ENCODE results near the gene MED4. TPM values are rescaled to one million over a fixed set of nuclear protein-coding genes. Genes with fewer than 3 reads are reported as not detected.

Gene MED4
- total RNA-seq, 4 donors from 2014 or later = 31.4 to 39.7 (median 37.2) TPM

DNA sequence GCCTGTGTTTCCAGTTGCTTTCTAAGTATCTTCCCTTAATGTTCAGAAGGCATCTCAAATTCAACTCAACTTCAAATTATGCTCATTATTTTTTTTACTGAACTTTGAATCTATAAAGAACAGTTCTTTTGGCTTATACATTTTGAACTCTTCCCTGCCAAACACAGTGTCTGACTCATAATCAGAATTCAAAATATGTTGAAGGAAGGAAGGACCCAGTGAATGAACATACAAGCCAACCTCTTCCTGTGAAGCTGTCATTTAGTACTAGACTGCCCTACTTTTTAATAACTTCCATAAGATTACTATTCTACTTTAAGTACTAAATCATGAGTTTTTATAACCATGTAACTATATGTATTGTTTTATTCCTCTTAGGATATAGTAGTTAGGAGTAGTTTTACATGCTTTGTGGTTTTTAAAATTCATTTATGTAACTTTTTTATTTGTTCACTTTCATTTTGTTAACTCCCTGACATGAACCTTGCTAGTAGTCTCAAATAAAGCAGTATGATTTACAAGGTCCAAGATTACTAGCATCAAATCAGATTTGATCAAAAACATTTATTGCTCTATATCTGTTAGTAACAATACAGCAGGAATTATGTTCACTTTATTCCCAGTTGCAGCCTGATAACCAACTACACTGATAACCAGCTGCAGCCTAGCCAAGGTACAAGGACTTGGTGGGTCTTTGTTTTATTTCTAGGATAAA, 51.0 kb downstream of the MED4 start:
- H3K27ac ChIP-seq = peak overlapping the region; percentile 55 to 73 (median 64)
- DNase-seq = no peak
- H3K4me1 ChIP-seq = peaks cover 0 to 53% (median 19%) of the 10 kb centered on the region in 4 donors
- no peaks in the 10 kb centered on the region for H3K9me3 ChIP-seq
- peaks cover 0 to 10% (median 0%) of the 10 kb centered on the region in 4 donors for H3K36me3 ChIP-seq
- TF ChIP-seq POLR2AphosphoS5 (IDR thresholded peaks at IDR 0.05) (no peak), POLR2A (IDR thresholded peaks at IDR 0.05) (no peak), EP300 (IDR thresholded peaks at IDR 0.05; ENCODE audit: low read depth) (no peak)
- TF ChIP-seq, protein P1, sequence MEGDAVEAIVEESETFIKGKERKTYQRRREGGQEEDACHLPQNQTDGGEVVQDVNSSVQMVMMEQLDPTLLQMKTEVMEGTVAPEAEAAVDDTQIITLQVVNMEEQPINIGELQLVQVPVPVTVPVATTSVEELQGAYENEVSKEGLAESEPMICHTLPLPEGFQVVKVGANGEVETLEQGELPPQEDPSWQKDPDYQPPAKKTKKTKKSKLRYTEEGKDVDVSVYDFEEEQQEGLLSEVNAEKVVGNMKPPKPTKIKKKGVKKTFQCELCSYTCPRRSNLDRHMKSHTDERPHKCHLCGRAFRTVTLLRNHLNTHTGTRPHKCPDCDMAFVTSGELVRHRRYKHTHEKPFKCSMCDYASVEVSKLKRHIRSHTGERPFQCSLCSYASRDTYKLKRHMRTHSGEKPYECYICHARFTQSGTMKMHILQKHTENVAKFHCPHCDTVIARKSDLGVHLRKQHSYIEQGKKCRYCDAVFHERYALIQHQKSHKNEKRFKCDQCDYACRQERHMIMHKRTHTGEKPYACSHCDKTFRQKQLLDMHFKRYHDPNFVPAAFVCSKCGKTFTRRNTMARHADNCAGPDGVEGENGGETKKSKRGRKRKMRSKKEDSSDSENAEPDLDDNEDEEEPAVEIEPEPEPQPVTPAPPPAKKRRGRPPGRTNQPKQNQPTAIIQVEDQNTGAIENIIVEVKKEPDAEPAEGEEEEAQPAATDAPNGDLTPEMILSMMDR (IDR thresholded peaks at IDR 0.05) = no peak
- H3K27me3 ChIP-seq = no peaks in the 10 kb centered on the region
- in situ Hi-C loops (cut with MboI; ENCODE audit: low pct_ligation_motif_present in 1 of 4, low pct_unique_long_range_greater_than_20kb in 1 of 4, low sequenced_read_pairs in 3 of 4) = no loop called here
- intact Hi-C loops (cut with DNase I; ENCODE audit: low total_unique reads) = no loop called here
- no peak overlapping the region for H3K4me3 ChIP-seq

DNA sequence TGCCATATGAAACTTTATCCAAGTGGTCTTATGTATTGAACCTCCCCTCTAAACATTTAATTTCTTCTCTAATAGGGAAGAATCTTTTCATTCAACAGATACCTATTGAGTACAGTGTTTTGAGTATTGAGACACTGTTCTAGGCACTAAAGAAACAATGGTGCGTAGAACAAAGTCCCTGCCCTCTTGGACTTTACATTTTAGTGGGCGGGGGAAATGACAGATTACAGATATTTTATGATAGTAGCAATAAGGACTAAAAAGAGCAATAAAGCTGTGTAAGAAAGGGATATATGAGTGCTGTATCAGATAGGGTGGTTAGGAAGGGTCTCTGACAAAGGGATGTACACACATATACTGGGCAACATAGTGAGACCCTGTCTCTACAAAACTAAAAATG, 52.0 kb downstream of the MED4 start:
- Histone ChIP-seq H3K9me3 (no peaks in the 10 kb centered on the region), H3K4me3 (no peak overlapping the region), H3K4me1 (peaks cover 0 to 62% (median 26%) of the 10 kb centered on the region in 4 donors), H3K27ac (peak overlapping the region; percentile 56 to 73 (median 68)), H3K27me3 (no peaks in the 10 kb centered on the region), H3K36me3 (peaks cover 0 to 4% (median 0%) of the 10 kb centered on the region in 4 donors)
- DNase-seq = peak; percentile 22
- intact Hi-C loops (cut with DNase I; ENCODE audit: low total_unique reads) = no loop called here
- in situ Hi-C loops (cut with MboI; ENCODE audit: low pct_ligation_motif_present in 1 of 4, low pct_unique_long_range_greater_than_20kb in 1 of 4, low sequenced_read_pairs in 3 of 4) = no loop called here
- TF ChIP-seq EP300 (IDR thresholded peaks at IDR 0.05; ENCODE audit: low read depth) (no peak), POLR2A (IDR thresholded peaks at IDR 0.05) (no peak), POLR2AphosphoS5 (IDR thresholded peaks at IDR 0.05) (no peak)
- TF ChIP-seq, protein P1 (IDR thresholded peaks at IDR 0.05) = no peak
- WGBS, 2 donors (ENCODE audit: low coverage in 1 of 2) = 46 to 51% methylated on average over 2 of the region's 2 CpGs

DNA sequence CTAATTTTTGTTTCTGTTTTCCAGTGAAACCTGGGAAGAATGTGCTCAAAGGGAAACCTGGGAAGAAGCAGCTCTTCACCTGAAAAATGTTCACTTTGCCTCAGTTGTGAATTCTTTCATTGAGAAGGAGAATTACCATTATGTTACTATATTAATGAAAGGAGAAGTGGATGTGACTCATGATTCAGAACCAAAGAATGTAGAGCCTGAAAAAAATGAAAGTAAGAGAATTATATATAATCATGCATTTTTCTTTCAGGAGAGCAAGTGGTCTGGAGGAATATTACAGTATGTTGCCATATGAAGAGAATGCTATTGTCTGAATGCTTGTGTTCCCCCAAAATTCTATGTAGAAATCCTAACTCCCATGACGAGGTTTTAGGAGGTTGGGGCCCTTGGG, 54.0 kb downstream of the MED4 start:
- Histone ChIP-seq H3K36me3 (no peaks in the 10 kb centered on the region), H3K4me3 (no peak overlapping the region), H3K27me3 (no peaks in the 10 kb centered on the region), H3K9me3 (no peaks in the 10 kb centered on the region), H3K4me1 (peaks cover 0 to 72% (median 34%) of the 10 kb centered on the region in 4 donors), H3K27ac (peak overlapping the region in 3 of 4 donors; percentile 25 to 73 (median 71))
- 97 to 100% methylated on average over 1 of the region's 1 CpG for WGBS, 2 donors (ENCODE audit: low coverage in 1 of 2)
- intact Hi-C loops (cut with DNase I; ENCODE audit: low total_unique reads) (no loop called here), in situ Hi-C loops (cut with MboI; ENCODE audit: low pct_ligation_motif_present in 1 of 4, low pct_unique_long_range_greater_than_20kb in 1 of 4, low sequenced_read_pairs in 3 of 4) (no loop called here)
- no peak for TF ChIP-seq POLR2AphosphoS5 (IDR thresholded peaks at IDR 0.05)
- no peak for TF ChIP-seq EP300 (IDR thresholded peaks at IDR 0.05; ENCODE audit: low read depth)
- TF ChIP-seq POLR2A (IDR thresholded peaks at IDR 0.05) = no peak
- TF ChIP-seq, protein P1 (IDR thresholded peaks at IDR 0.05) = no peak
- DNase-seq = no peak

DNA sequence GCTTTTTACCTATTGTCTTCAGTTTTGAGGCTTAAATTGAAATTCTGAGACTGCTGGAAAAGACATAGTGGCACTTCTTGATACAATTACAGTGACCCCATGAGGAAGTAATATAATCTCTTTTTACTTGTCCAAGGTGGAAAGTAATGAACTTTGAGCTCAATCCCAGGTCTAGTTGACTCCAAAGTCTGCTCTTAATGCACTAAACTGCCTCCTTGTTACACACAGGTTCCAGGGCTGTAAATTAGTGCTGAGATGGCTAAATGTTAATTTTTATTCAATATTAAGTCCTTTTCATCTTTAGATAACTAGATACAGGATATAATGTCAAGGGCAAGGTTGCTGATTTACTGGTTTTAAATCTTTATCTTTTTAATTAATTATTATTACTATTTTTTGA, 54.9 kb downstream of the MED4 start:
- TF ChIP-seq, protein P1 (IDR thresholded peaks at IDR 0.05) = no peak
- peak in 2 of 3 donors; percentile 23 to 41 for TF ChIP-seq POLR2AphosphoS5 (IDR thresholded peaks at IDR 0.05)
- no peak for TF ChIP-seq POLR2A (IDR thresholded peaks at IDR 0.05)
- peaks cover 0 to 72% (median 34%) of the 10 kb centered on the region in 4 donors for H3K4me1 ChIP-seq
- DNase-seq = no peak
- peak overlapping the region in 3 of 4 donors; percentile 59 to 73 (median 68) for H3K27ac ChIP-seq
- H3K27me3 ChIP-seq = no peaks in the 10 kb centered on the region
- H3K9me3 ChIP-seq = no peaks in the 10 kb centered on the region
- in situ Hi-C loops (cut with MboI; ENCODE audit: low pct_ligation_motif_present in 1 of 4, low pct_unique_long_range_greater_than_20kb in 1 of 4, low sequenced_read_pairs in 3 of 4) (no loop called here), intact Hi-C loops (cut with DNase I; ENCODE audit: low total_unique reads) (no loop called here)
- H3K4me3 ChIP-seq = no peak overlapping the region
- no peaks in the 10 kb centered on the region for H3K36me3 ChIP-seq
